GM12878 (cell line): ENCODE data around the gene SNRPB2.

Experiments used
- ATF2 ChIP-seq: IDR thresholded peaks from 2 replicates; pipeline ENCODE4 v1.6.1; 2012; ENCODE audit warnings: low read length, inconsistent platforms
- ATF7 ChIP-seq: fragments of 450-650 bp; IDR thresholded peaks from 2 replicates; pipeline ENCODE4 v1.6.1; 2016; ENCODE audit warnings: low read depth, mild to moderate bottlenecking
- CTCF ChIP-seq, 3 experiments: IDR thresholded peaks in 2 of 3; conservative IDR thresholded peaks in 1 of 3; 2 replicates each; pipeline ENCODE4 v1.5.1; 2011; ENCODE audit warnings: low read depth in 3 of 3, low read length in 3 of 3, mild to moderate bottlenecking in 3 of 3, control low read depth in 2 of 3, moderate library complexity in 2 of 3, inconsistent platforms in 1 of 3, mixed read lengths in 1 of 3; ENCODE audit not compliant: control insufficient read depth in 2 of 3, insufficient read depth in 1 of 3; ENCODE audit errors: extremely low read depth in 1 of 3
- EP300 ChIP-seq, 2 experiments: fragments of 150-350 bp in 1 of 2; IDR thresholded peaks; 2 replicates each; pipeline ENCODE4 v1.6.1; 2011 to 2012; ENCODE audit warnings: low read depth in 2 of 2, low read length in 2 of 2, borderline replicate concordance in 1 of 2, improper control_type of control experiment in 1 of 2, inconsistent platforms in 1 of 2; ENCODE audit not compliant: control insufficient read depth in 1 of 2
- EZH2 ChIP-seq: IDR thresholded peaks from 2 replicates; pipeline ENCODE4 v1.6.1; 2012; ENCODE audit warnings: low read depth, mild to moderate bottlenecking, control low read depth, inconsistent platforms, low read length, borderline replicate concordance; ENCODE audit not compliant: control insufficient read depth
- POLR2AphosphoS5 ChIP-seq: IDR thresholded peaks from 2 replicates; pipeline ENCODE4 v1.6.1; 2011; ENCODE audit warnings: mild to moderate bottlenecking, low read length, inconsistent platforms
- TAF1 ChIP-seq: IDR thresholded peaks from 2 replicates; pipeline ENCODE4 v1.6.1; 2011; ENCODE audit warnings: mild to moderate bottlenecking, low read depth, low read length, borderline replicate concordance
- TCF12 ChIP-seq: IDR thresholded peaks from 2 replicates; pipeline ENCODE4 v1.6.1; 2011; ENCODE audit warnings: low read depth, mild to moderate bottlenecking, low read length
- WRNIP1 ChIP-seq: IDR thresholded peaks from 2 replicates; pipeline ENCODE4 v1.6.1; 2011; ENCODE audit warnings: low read depth, low read length, improper control_type of control experiment, borderline replicate concordance
- YY1 ChIP-seq: IDR thresholded peaks from 2 replicates; pipeline ENCODE4 v1.6.1; 2011; ENCODE audit warnings: low read depth, mild to moderate bottlenecking, low read length
- ZSCAN29 ChIP-seq: fragments of 450-650 bp; IDR thresholded peaks from 2 replicates; pipeline ENCODE4 v1.6.1; 2017; ENCODE audit warnings: mild to moderate bottlenecking, moderate library complexity

GRCh38 chr20:16684416-16684815 is 45.4 kb upstream of the SNRPB2 start:
- TF ChIP-seq ATF2 (no peak), TCF12 (no peak), ATF7 (no peak), TAF1 (no peak), YY1 (no peak), CTCF (IDR thresholded peaks at IDR 0.05 in 2 of 3, conservative IDR thresholded peaks at IDR 0.05 in 1 of 3; ENCODE audit: control insufficient read depth in 2 of 3, extremely low read depth in 1 of 3, insufficient read depth in 1 of 3, low read depth in 3 of 3, low read length in 3 of 3) (no peak), EP300 (IDR thresholded peaks at IDR 0.05; ENCODE audit: borderline replicate concordance in 1 of 2, control insufficient read depth in 1 of 2, low read depth in 2 of 2, low read length in 2 of 2) (no peak), WRNIP1 (no peak), EZH2 (no peak), POLR2AphosphoS5 (no peak), ZSCAN29 (no peak)
